Activated CD4-positive, alpha-beta T cell treated with anti-CD3 and anti-CD28 coated beads for 36 hours (primary cell): ENCODE measurements around the gene TMEM40. TPM values are rescaled to one million over a fixed set of nuclear protein-coding genes. Genes with fewer than 3 reads are reported as not detected.
A peak's percentile ranks its signal among the peaks of the same experiment; 100 is the strongest.
"Not testable (repeated sequence)": the region's sequence is repeated elsewhere in the genome, so short reads cannot be mapped to it uniquely, and the experiment has no call there.

Experiments
- ATAC-seq: fragments of 200-7000 bp; cut with Tn5 transposase; one replicate; pipeline ENCODE4 v1.10.0; 2021; ENCODE audit warnings: mild to moderate bottlenecking, moderate library complexity
- CTCF ChIA-PET: fragments of 350-600 bp; sonication (Branson Sonifier 250); formaldehyde crosslinking; loops from one replicate; lab custom pipeline; 2021; ENCODE audit warnings: antibody characterized with exemption; lab: Charles Lee
- POLR2A ChIA-PET: fragments of 350-600 bp; sonication (Branson Sonifier 250); formaldehyde crosslinking; loops from one replicate; lab custom pipeline; 2021; ENCODE audit warnings: antibody characterized with exemption, inconsistent platforms; lab: Charles Lee
- DNase-seq: peaks from one replicate; pipeline ENCODE4 v3.0.0-alpha.2; 2020
- H3K27ac Mint-ChIP-seq: one replicate; pipeline ENCODE4 v1.8.0; 2021; ENCODE audit warnings: mixed read lengths
- H3K27me3 Mint-ChIP-seq: one replicate; pipeline ENCODE4 v1.8.0; 2021; ENCODE audit warnings: mixed read lengths
- H3K36me3 Mint-ChIP-seq: one replicate; pipeline ENCODE4 v1.8.0; 2021; ENCODE audit warnings: low read depth, mixed read lengths
- H3K4me1 Mint-ChIP-seq: one replicate; pipeline ENCODE4 v1.8.0; 2021; ENCODE audit warnings: mixed read lengths
- H3K4me3 Mint-ChIP-seq: one replicate; pipeline ENCODE4 v1.8.0; 2021; ENCODE audit warnings: mild to moderate bottlenecking, moderate library complexity, mixed read lengths
- H3K9me3 Mint-ChIP-seq: one replicate; pipeline ENCODE4 v1.8.0; 2021; ENCODE audit warnings: low read depth, mixed read lengths
- intact Hi-C, 2 experiments: fragments of 100-400 bp; cut with DNase I in 1 of 2; cut with micrococcal nuclease in 1 of 2; formaldehyde crosslinking; loops; one replicate each; pipeline versions ENCODE4 v1.14.2 to v1.15.1; 2022 to 2024; cut with DNase I, micrococcal nuclease
- total RNA-seq, 2 experiments: library from RNA; stranded (reverse); gene quantifications; one replicate each; pipeline ENCODE4 v1.2.3, GENCODE V29; 2021

Gene TMEM40
- total RNA-seq, 2 experiments from 2014 or later, result not detected

DNA sequence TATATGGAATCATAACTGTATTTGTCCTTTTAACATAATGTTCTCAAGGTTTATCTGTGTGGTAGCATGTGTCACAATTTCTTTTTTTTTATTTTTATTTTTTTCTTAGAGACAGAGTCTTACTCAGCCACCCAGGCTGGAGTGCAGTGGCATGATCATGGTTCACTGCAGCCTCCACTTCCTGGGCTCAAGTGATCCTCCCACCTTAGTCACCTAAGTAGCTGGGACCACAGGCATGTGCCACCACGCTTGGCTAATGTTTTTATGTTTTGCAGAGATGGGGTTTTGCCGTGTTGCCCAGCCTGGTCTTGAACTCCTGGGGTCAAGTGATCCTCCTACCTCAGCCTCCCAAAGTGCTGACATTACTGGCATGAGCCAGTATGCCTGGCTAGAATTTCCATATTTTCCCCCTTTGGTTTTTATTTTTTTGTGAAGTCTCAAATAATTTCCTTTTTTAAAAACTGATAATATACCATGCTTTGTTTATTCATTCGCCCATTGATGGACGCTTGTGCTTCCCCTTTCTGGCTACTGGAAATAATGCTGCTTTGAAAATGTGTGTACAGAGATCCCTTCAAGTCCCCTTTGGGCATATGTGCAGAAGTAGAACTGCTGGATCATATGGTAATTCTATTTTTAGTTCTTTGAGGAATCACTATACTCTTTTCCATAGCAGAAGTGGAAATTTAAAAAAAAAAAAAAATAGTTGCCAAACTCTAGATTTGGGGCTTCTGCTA, 28.4 kb downstream of the TMEM40 start:
- Mint-ChIP-seq H3K9me3 (no peaks in the 10 kb centered on the region), H3K4me3 (no peak overlapping the region), H3K36me3 (no peaks in the 10 kb centered on the region), H3K27ac (no peak overlapping the region), H3K27me3 (peaks cover 5% of the 10 kb centered on the region), H3K4me1 (no peaks in the 10 kb centered on the region)
- DNase-seq (no peak), ATAC-seq (no peak)
- ChIA-PET CTCF (no interaction called here), POLR2A (no interaction called here)
- intact Hi-C loops, result no loop called here

DNA sequence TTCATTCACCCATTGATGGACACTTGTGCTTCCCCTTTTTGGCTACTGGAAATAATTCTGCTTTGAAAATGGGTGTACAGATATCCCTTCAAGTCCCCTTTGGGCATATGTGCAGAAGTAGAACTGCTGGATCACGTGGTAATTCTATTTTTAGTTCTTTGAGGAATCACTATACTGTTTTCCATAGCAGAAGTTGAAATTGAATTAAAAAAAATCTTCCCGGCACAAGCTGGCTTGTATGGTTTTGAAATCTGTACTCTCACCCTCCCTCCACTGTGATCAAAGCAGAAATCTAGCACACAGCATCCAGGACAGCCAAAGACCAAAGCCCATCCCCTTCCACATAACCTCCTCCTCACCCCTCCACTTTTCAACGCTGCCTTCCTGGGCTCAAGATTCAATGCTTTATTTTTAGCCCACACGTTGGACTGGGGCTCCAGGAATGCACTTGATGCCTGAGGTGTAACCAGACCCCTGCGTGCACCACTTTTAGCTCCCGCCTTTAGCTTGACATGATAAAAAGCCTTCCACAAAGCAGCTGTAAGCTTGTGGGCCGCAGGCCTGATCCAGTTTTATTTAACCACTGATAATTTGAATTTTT, 29.9 kb downstream of the TMEM40 start:
- no peaks in the 10 kb centered on the region for H3K9me3 Mint-ChIP-seq
- peaks cover 5% of the 10 kb centered on the region for H3K27me3 Mint-ChIP-seq
- DNase-seq (no peak), ATAC-seq (no peak)
- ChIA-PET CTCF (interaction anchor here (1.6 kb wide), 1 partner anchor 9 kb away, joined by 3 read pairs; no protein-coding TSS in a partner anchor), POLR2A (no interaction called here)
- H3K27ac Mint-ChIP-seq, result no peak overlapping the region
- H3K36me3 Mint-ChIP-seq, result no peaks in the 10 kb centered on the region
- no peaks in the 10 kb centered on the region for H3K4me1 Mint-ChIP-seq
- no peak overlapping the region for H3K4me3 Mint-ChIP-seq
- intact Hi-C loops, result no loop called here

DNA sequence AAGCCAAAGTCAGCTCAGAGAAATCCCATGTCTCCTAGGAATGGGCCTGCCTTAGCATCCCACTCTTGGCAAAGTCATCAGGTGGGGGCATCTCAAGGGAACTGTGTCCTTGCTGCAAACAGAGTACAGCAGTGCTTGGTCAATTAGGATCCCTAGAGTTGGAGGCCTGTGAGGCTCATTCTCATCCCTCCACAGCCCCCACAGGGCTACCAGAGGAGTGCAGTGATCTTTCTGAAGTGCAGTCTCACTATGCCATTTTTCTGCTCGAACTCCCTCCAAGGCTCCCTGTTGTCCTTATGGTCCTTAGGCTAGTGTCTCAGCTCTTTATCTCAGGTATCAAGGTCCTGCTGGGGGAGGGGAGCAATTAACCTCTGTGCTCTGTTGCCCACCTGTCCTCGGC, 31.1 kb downstream of the TMEM40 start:
- ChIA-PET POLR2A (no interaction called here), CTCF (interaction anchor here (1.6 kb wide), 1 partner anchor 8 kb away, joined by 3 read pairs; no protein-coding TSS in a partner anchor)
- H3K27me3 Mint-ChIP-seq, result peaks cover 5% of the 10 kb centered on the region
- ATAC-seq (no peak), DNase-seq (no peak)
- no peaks in the 10 kb centered on the region for H3K9me3 Mint-ChIP-seq
- H3K27ac Mint-ChIP-seq, result no peak overlapping the region
- H3K4me3 Mint-ChIP-seq, result no peak overlapping the region
- no peaks in the 10 kb centered on the region for H3K36me3 Mint-ChIP-seq
- intact Hi-C loops, result no loop called here
- H3K4me1 Mint-ChIP-seq, result no peaks in the 10 kb centered on the region

GRCh38 chr3:12727481-12727880, 31.6 kb downstream of the TMEM40 start:
- POLR2A ChIA-PET, result no interaction called here
- Mint-ChIP-seq H3K4me3 (no peak overlapping the region), H3K27ac (no peak overlapping the region), H3K4me1 (no peaks in the 10 kb centered on the region), H3K27me3 (peaks cover 2% of the 10 kb centered on the region), H3K36me3 (no peaks in the 10 kb centered on the region), H3K9me3 (no peaks in the 10 kb centered on the region)
- intact Hi-C loops, result no loop called here
- DNase-seq, result no peak
- ATAC-seq, result no peak
- CTCF ChIA-PET, result no interaction called here

DNA sequence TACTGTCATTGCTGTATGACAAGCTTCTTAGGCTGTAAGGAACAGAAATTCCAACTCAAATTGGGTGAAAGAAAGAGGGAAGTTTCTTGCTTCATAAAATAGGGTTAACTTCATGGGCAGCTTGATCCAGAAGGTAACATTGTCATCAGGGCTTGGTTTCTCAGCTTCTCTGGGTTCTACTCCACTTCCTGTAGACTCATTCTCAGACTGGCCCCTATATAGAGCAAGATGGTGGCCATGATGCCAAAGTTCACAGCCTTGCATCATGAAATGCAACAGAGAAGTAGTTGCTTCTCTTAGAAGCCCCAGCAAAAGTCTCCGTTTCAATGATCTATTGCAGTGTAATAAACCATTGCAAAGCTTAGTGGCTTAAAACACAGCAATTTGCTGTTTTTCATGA, 33.6 kb downstream of the TMEM40 start:
- ChIA-PET CTCF (interaction anchor here (0.6 kb wide), 2 partner anchors 126 to 1476 kb away, joined by 3 read pairs; no protein-coding TSS in a partner anchor), POLR2A (no interaction called here)
- DNase-seq (no peak), ATAC-seq (peak; percentile 51)
- Mint-ChIP-seq H3K27ac (no peak overlapping the region), H3K9me3 (no peaks in the 10 kb centered on the region), H3K4me3 (no peak overlapping the region), H3K27me3 (no peaks in the 10 kb centered on the region), H3K4me1 (no peaks in the 10 kb centered on the region), H3K36me3 (no peaks in the 10 kb centered on the region)
- intact Hi-C loops, result no loop called here

DNA sequence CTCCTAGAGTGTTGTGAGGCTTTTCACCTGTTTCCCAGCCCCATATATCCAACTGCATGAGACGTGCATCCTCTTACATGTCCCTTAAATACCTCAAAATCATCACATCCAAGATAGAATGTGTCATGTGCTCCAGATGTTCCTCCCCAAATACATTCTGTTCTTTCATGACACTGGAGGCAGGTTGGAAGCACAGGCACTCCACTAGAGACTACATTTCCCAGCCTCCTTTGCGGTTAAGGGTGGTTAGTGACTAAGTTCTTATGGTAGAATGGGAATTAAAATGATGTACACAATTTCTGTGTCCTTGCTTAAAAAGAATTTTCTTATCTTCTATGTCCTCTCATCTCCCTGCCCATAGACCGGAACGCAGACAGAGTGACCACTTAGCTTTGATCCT, 34.3 kb downstream of the TMEM40 start:
- ChIA-PET CTCF (interaction anchor here (0.6 to 1.7 kb wide), 2 partner anchors 17 to 1477 kb away, joined by 3 to 5 read pairs; no protein-coding TSS in a partner anchor), POLR2A (no interaction called here)
- Mint-ChIP-seq H3K9me3 (no peaks in the 10 kb centered on the region), H3K36me3 (no peaks in the 10 kb centered on the region), H3K27me3 (no peaks in the 10 kb centered on the region), H3K4me3 (no peak overlapping the region), H3K4me1 (peaks cover 5% of the 10 kb centered on the region), H3K27ac (no peak overlapping the region)
- ATAC-seq, result no peak
- intact Hi-C loops, result loop anchor here in 1 of 2 experiments (5.0 kb wide), 1 partner anchor 1967 kb away; no protein-coding TSS in a partner anchor
- DNase-seq, result no peak

- H3K4me3 Mint-ChIP-seq, H3K4me1 Mint-ChIP-seq, H3K9me3 Mint-ChIP-seq, H3K27me3 Mint-ChIP-seq, ATAC-seq, POLR2A ChIA-PET, H3K36me3 Mint-ChIP-seq, H3K27ac Mint-ChIP-seq, DNase-seq: not testable (repeated sequence)
- CTCF ChIA-PET, result interaction anchor here (0.6 to 1.7 kb wide), 3 partner anchors 16 to 105 kb away, joined by 3 to 5 read pairs (median 3); no protein-coding TSS in a partner anchor
- intact Hi-C loops, result loop anchor here in 1 of 2 experiments (5.0 kb wide), 1 partner anchor 1966 kb away; no protein-coding TSS in a partner anchor
Observed at GRCh38 chr3:12723362-12723761, 35.7 kb downstream of the TMEM40 start.

- ChIA-PET POLR2A (no interaction called here), CTCF (interaction anchor here (0.7 kb wide), 1 partner anchor 28 kb away, joined by 3 read pairs; no protein-coding TSS in a partner anchor)
- intact Hi-C loops, result loop anchor here in 1 of 2 experiments (5.0 kb wide), 1 partner anchor 1965 kb away; no protein-coding TSS in a partner anchor
- no peak overlapping the region for H3K4me3 Mint-ChIP-seq
- DNase-seq (no peak), ATAC-seq (no peak)
- no peaks in the 10 kb centered on the region for H3K27me3 Mint-ChIP-seq
- no peaks in the 10 kb centered on the region for H3K36me3 Mint-ChIP-seq
- no peak overlapping the region for H3K27ac Mint-ChIP-seq
- peaks cover 9% of the 10 kb centered on the region for H3K4me1 Mint-ChIP-seq
- H3K9me3 Mint-ChIP-seq, result no peaks in the 10 kb centered on the region
Observed at GRCh38 chr3:12722226-12722625, 36.8 kb downstream of the TMEM40 start.

DNA sequence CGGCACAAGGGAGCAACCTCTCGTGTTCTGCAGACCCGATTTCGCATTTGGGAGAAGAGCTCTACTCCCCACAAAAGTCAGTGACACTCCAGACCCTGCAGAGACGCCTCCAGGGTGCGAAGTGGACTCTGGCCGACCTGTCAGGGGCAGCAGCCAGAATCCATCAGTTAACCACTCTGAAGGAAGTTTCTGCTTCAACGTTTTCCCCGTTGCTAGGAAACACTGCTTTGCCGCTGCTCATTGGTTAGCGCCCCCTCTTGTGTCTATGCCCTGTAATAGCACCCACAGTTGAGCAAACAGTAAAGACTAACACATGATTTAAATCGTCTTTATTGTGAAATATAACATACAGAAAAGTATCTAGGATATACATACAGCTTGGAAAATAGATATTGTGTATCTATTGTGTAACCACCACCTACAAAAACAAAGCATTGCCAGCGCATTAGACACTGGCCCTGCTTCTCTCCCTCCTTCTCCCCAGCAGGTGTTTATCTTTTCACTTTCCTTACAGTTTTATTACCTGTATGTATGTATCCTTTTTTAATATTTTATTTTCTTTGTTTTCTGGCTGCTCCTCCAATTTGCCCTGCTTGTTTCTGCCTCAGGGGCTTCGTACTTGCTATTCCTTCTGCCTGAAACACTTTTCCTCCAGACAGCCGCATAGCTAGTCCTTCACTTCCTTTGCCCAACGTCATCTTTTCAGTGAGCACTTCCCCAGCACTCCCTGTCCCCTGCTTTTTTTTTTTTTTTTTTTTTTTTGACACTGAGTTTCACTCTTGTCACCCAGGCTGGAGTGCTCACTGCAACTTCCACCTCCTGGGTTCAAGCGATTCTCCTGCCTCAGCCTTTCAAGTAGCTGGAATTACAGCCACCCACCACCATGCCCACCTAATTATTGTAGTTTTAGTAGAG, 38.8 kb downstream of the TMEM40 start:
- ATAC-seq (peak; percentile 74), DNase-seq (peak; percentile 80)
- no peaks in the 10 kb centered on the region for H3K9me3 Mint-ChIP-seq
- intact Hi-C loops, result loop anchor here (1.0 to 5.0 kb wide), 6 partner anchors 56 to 1963 kb away; partner anchors contain the start of genes TSEN2 (in 2 of the 2), MKRN2 (in 1 of the 2) and RAF1 (in 1 of the 2)
- no peaks in the 10 kb centered on the region for H3K27me3 Mint-ChIP-seq
- CTCF ChIA-PET, result interaction anchor here (0.5 to 3.1 kb wide), 22 partner anchors 9 to 585 kb away, joined by 3 to 13 read pairs (median 3); no protein-coding TSS in a partner anchor
- POLR2A ChIA-PET, result no interaction called here
- peak overlapping the region; percentile 36 for H3K4me3 Mint-ChIP-seq
- H3K27ac Mint-ChIP-seq, result no peak overlapping the region
- H3K36me3 Mint-ChIP-seq, result no peaks in the 10 kb centered on the region
- peaks cover 9% of the 10 kb centered on the region for H3K4me1 Mint-ChIP-seq

DNA sequence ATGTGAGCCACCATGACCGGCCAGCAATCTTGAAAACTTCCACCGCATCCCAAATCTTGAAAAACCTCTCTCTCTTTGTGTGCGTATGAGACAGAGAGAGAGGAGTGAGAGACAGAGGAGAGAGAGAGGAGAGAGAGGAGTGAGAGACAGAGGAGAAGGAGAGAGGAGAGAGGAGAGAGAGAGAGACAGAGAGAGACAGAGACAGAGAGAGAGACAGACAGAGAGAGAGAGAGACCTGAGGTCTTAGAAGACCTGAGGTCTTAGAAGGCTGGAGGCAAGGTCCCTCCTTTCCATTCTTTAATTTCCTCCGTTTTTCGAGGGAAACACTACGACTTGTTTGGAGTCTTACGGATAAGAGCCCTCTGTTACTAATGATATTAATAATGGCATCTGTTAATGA, 39.5 kb downstream of the TMEM40 start:
- ATAC-seq, result no peak

More for the DNA sequence above, 39.5 kb downstream of the TMEM40 start:
- Mint-ChIP-seq H3K9me3 (no peaks in the 10 kb centered on the region), H3K27ac (no peak overlapping the region), H3K27me3 (no peaks in the 10 kb centered on the region), H3K36me3 (no peaks in the 10 kb centered on the region), H3K4me3 (peak overlapping the region; percentile 36), H3K4me1 (peaks cover 9% of the 10 kb centered on the region)
- intact Hi-C loops, result no loop called here
- no peak for DNase-seq
- ChIA-PET CTCF (interaction anchor here (0.6 to 3.1 kb wide), 18 partner anchors 9 to 584 kb away, joined by 3 to 13 read pairs (median 3); no protein-coding TSS in a partner anchor), POLR2A (no interaction called here)
